NCI-H1436 treated with DMSO at 0.1 percent for 48 hours (cell line): Measurements from ENCODE around the gene SLC14A1.

Experiments used
- DNase-seq: peaks from one replicate; lab custom pipeline; 2025; lab: John Stamatoyannopoulos, UW

SLC14A1 gene

GRCh38 chr18:45723567-45724355 lies at the start of gene SLC14A1:
Gene SLC14A1, plus strand, starts transcription at chr18:45724181. Its CDS starts 6,140 bp downstream, at chr18:45730321.
- DNase-seq: no peak

GRCh38 chr18:45677276-45677807 lies 46.6 kb upstream of the SLC14A1 start:
- DNase-seq: no peak

- no peak for DNase-seq
Observed at GRCh38 chr18:45678441-45678840, 45.5 kb upstream of the SLC14A1 start.

- DNase-seq: no peak
Observed at GRCh38 chr18:45678850-45679249, 45.1 kb upstream of the SLC14A1 start.

- DNase-seq: no peak
Observed at GRCh38 chr18:45680066-45680690, 43.8 kb upstream of the SLC14A1 start.

- DNase-seq: no peak
Observed at GRCh38 chr18:45682181-45682580, 41.8 kb upstream of the SLC14A1 start.

- no peak for DNase-seq
Observed at GRCh38 chr18:45684341-45685115, 39.5 kb upstream of the SLC14A1 start.

GRCh38 chr18:45686891-45687611 lies 36.9 kb upstream of the SLC14A1 start:
- DNase-seq: no peak

GRCh38 chr18:45687621-45688020 lies 36.4 kb upstream of the SLC14A1 start:
- no peak for DNase-seq

GRCh38 chr18:45688113-45688512 lies 35.9 kb upstream of the SLC14A1 start:
- DNase-seq: no peak

GRCh38 chr18:45688833-45689232 lies 35.1 kb upstream of the SLC14A1 start:
- no peak for DNase-seq

GRCh38 chr18:45689396-45689795 lies 34.6 kb upstream of the SLC14A1 start:
- DNase-seq: no peak

GRCh38 chr18:45690975-45691815 lies 32.8 kb upstream of the SLC14A1 start:
- no peak for DNase-seq

- DNase-seq: no peak
Observed at GRCh38 chr18:45691816-45692179, 32.2 kb upstream of the SLC14A1 start.

GRCh38 chr18:45702708-45703265 lies 21.2 kb upstream of the SLC14A1 start:
- no peak for DNase-seq

GRCh38 chr18:45708831-45709230 lies 15.2 kb upstream of the SLC14A1 start:
- DNase-seq: no peak

- DNase-seq: no peak
Observed at GRCh38 chr18:45712061-45712460, 11.9 kb upstream of the SLC14A1 start.

- DNase-seq: no peak
Observed at GRCh38 chr18:45713239-45713638, 10.7 kb upstream of the SLC14A1 start.

- no peak for DNase-seq
Observed at GRCh38 chr18:45715212-45715780, 8.7 kb upstream of the SLC14A1 start.

- DNase-seq: no peak
Observed at GRCh38 chr18:45719106-45719505, 4.9 kb upstream of the SLC14A1 start.
